Measurements from ENCODE around the gene COA1.
A peak's percentile ranks its signal among the peaks of the same experiment; 100 is the strongest.
"Not testable (repeated sequence)": the region's sequence is repeated elsewhere in the genome, so short reads cannot be mapped to it uniquely, and the experiment has no call there.

The COA1 gene

GRCh38 chr7:43649755-43650274 is 79.5 kb downstream of the COA1 start:
- peak; percentile 94 for DNase-seq

- peak; percentile 91 for DNase-seq
Observed at GRCh38 chr7:43648473-43649406, 80.6 kb downstream of the COA1 start.

- peak; percentile 64 for DNase-seq
Observed at GRCh38 chr7:43647673-43648472, 81.5 kb downstream of the COA1 start.

GRCh38 chr7:43647339-43647672 is 82.0 kb downstream of the COA1 start:
- no peak for DNase-seq

GRCh38 chr7:43646603-43647338 is 82.6 kb downstream of the COA1 start:
- peak; percentile 37 for DNase-seq

GRCh38 chr7:43645699-43646226 is 83.6 kb downstream of the COA1 start:
- DNase-seq, result peak; percentile 52

GRCh38 chr7:43643846-43644245 is 85.5 kb downstream of the COA1 start:
- no peak for DNase-seq

GRCh38 chr7:43642897-43643630 is 86.3 kb downstream of the COA1 start:
- DNase-seq, result no peak

- no peak for DNase-seq
Observed at GRCh38 chr7:43640679-43641078, 88.6 kb downstream of the COA1 start.

GRCh38 chr7:43639858-43640491 is 89.3 kb downstream of the COA1 start:
- DNase-seq, result no peak

GRCh38 chr7:43637114-43637806 is 92.1 kb downstream of the COA1 start:
- no peak for DNase-seq

GRCh38 chr7:43636093-43636492 is 93.2 kb downstream of the COA1 start:
- no peak for DNase-seq

GRCh38 chr7:43634384-43634783 is 94.9 kb downstream of the COA1 start:
- no peak for DNase-seq

- DNase-seq, result no peak
Observed at GRCh38 chr7:43632746-43633145, 96.6 kb downstream of the COA1 start.

GRCh38 chr7:43631559-43631958 is 97.8 kb downstream of the COA1 start:
- no peak for DNase-seq

- DNase-seq, result no peak
Observed at GRCh38 chr7:43630482-43630881, 98.8 kb downstream of the COA1 start.

GRCh38 chr7:43629857-43630256 is 99.5 kb downstream of the COA1 start:
- DNase-seq, result no peak

GRCh38 chr7:43628431-43628830 is 100.9 kb downstream of the COA1 start:
- DNase-seq, result no peak

GRCh38 chr7:43627798-43628197 is 101.5 kb downstream of the COA1 start:
- DNase-seq, result not testable (repeated sequence)

- DNase-seq, result no peak
Observed at GRCh38 chr7:43626695-43627094, 102.6 kb downstream of the COA1 start.

- no peak for DNase-seq
Observed at GRCh38 chr7:43625980-43626379, 103.3 kb downstream of the COA1 start.
